Mucosa of descending colon (tissue), 3 donors: ENCODE results near the gene PGS1. TPM values are rescaled to one million over a fixed set of nuclear protein-coding genes. Genes with fewer than 3 reads are reported as not detected.
A peak's percentile ranks its signal among the peaks of the same experiment; 100 is the strongest.

Experiments used
- ATAC-seq: fragments of 200-7000 bp; cut with Tn5 transposase; one replicate; pipeline ENCODE4 v1.9.1; 2020; ENCODE audit warnings: mild to moderate bottlenecking, moderate library complexity
- DNase-seq, 3 donors: peaks; one replicate each; pipeline ENCODE4 v3.0.0-alpha.2; 2020
- H3K36me3 ChIP-seq: fragments of 200-600 bp; one replicate; pipeline ENCODE4 v1.8.0; 2021; ENCODE audit warnings: low read depth, mild to moderate bottlenecking
- H3K4me1 ChIP-seq: fragments of 200-600 bp; one replicate; pipeline ENCODE4 v1.8.0; 2021; ENCODE audit warnings: low read depth, mild to moderate bottlenecking
- H3K4me3 ChIP-seq: fragments of 200-600 bp; one replicate; pipeline ENCODE4 v1.8.0; 2021; ENCODE audit warnings: mild to moderate bottlenecking
- H3K9me3 ChIP-seq: fragments of 200-600 bp; one replicate; pipeline ENCODE4 v1.8.0; 2021; ENCODE audit warnings: mild to moderate bottlenecking
- intact Hi-C, 2 donors: fragments of 100-400 bp; cut with DNase I in 1 of 2; cut with micrococcal nuclease in 1 of 2; formaldehyde crosslinking; loops; one replicate each; pipeline versions ENCODE4 v1.11.0 to v1.11.1; 2022; cut with DNase I, micrococcal nuclease
- total RNA-seq, 3 donors: library from RNA; stranded (reverse); fragmentation: NEBNext Ultra II Directional in 2 of 3; extraction: Animal tissue kit (Norgen Biotek cat#: 25700) in 2 of 3; gene quantifications; one replicate each; pipeline versions ENCODE4 v1.2.1 to v1.2.4, GENCODE V29; 2021 to 2023
- TF ChIP-seq, protein P1 (sequence below): fragments of 200-600 bp; IDR thresholded peaks from one replicate; pipeline ENCODE4 v1.8.0; 2022; ENCODE audit warnings: antibody characterized with exemption, mild to moderate bottlenecking
- donor health status: DM: no; HTN: no; CAD: no; lungs with moderate emphysema.
- donor health status: DM: no; HTN: no; CAD: no.
- donor health status: DM: no; HTN: yes; CAD: no.

Gene PGS1
- total RNA-seq, 3 donors from 2014 or later: 36.2 to 54.3 (median 48.8) TPM

DNA sequence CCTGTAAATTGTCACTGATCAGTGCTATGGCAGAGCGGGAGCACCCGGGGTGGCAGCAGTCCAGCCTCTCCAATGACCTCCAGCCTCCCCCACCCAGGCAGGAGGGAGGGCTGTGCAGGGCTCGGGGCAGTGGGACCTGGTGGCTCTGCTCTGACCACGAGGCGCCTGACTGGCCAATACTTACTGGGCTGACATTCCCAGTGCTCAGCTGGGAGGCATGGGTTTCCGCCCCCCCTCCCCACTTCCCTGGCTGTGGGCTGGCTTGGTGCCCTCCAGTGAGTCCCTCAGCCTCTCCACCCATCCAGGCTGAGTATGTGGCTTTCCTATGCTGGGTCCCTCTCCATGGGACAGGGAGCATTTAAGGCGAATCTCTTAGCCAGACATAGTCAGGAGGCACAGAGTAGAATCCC lies 21.3 kb upstream of the PGS1 start:
- DNase-seq (peak; percentile 35 to 75 (median 55)), ATAC-seq (no peak)
- Histone ChIP-seq H3K4me3 (no peak overlapping the region), H3K9me3 (no peaks in the 10 kb centered on the region), H3K36me3 (no peaks in the 10 kb centered on the region), H3K4me1 (peaks cover 30% of the 10 kb centered on the region)
- TF ChIP-seq, protein P1, sequence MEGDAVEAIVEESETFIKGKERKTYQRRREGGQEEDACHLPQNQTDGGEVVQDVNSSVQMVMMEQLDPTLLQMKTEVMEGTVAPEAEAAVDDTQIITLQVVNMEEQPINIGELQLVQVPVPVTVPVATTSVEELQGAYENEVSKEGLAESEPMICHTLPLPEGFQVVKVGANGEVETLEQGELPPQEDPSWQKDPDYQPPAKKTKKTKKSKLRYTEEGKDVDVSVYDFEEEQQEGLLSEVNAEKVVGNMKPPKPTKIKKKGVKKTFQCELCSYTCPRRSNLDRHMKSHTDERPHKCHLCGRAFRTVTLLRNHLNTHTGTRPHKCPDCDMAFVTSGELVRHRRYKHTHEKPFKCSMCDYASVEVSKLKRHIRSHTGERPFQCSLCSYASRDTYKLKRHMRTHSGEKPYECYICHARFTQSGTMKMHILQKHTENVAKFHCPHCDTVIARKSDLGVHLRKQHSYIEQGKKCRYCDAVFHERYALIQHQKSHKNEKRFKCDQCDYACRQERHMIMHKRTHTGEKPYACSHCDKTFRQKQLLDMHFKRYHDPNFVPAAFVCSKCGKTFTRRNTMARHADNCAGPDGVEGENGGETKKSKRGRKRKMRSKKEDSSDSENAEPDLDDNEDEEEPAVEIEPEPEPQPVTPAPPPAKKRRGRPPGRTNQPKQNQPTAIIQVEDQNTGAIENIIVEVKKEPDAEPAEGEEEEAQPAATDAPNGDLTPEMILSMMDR: no peak
- intact Hi-C loops: no loop called here

DNA sequence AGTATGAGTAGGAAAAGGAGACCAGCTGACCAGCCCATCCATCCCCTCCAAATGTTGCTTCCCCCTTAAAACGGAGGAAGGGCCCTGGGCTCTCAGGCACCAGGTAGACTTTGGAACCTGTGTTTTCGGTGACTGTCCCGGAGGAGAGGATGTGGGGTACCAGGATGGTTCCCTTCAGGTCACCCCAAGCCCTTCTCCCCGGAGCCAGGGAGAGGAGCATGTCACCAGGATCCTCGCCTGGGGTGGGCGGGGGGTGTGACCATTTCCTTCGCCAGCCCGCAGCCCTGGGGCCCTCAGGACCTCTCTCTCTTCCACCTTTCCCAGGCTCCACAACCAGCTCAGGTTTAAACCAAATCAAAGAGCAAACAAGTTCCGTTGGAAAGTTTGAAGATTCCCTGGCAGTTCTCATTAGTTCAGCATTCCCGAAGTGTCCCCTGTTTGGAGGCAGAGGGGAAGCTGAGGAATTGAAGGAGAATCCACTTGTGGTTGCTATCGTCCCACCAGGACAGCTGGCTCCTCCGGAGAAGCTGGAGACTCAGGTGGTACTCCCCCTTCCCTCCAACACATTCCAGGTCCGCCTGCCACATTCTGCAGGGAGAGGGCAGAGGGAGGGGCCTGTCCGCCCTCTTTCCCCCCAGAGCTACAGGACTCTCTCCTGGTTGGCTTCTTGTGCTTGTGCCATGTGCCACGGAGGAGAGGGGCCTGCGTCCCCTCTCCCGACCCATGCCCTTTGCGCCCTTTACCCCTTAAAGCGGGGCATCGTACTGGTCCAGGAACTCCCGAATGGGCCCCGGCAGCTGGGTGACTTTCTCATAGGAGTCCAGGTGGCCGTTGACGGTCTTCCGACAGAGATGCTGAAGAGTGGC lies 20.5 kb upstream of the PGS1 start:
- no peaks in the 10 kb centered on the region for H3K9me3 ChIP-seq
- peak overlapping the region; percentile 51 for H3K4me3 ChIP-seq
- no peak for ATAC-seq
- intact Hi-C loops: no loop called here
- no peaks in the 10 kb centered on the region for H3K36me3 ChIP-seq
- TF ChIP-seq, protein P1: no peak
- H3K4me1 ChIP-seq: peaks cover 26% of the 10 kb centered on the region
- peak in 1 of 3 donors; percentile 60 for DNase-seq

DNA sequence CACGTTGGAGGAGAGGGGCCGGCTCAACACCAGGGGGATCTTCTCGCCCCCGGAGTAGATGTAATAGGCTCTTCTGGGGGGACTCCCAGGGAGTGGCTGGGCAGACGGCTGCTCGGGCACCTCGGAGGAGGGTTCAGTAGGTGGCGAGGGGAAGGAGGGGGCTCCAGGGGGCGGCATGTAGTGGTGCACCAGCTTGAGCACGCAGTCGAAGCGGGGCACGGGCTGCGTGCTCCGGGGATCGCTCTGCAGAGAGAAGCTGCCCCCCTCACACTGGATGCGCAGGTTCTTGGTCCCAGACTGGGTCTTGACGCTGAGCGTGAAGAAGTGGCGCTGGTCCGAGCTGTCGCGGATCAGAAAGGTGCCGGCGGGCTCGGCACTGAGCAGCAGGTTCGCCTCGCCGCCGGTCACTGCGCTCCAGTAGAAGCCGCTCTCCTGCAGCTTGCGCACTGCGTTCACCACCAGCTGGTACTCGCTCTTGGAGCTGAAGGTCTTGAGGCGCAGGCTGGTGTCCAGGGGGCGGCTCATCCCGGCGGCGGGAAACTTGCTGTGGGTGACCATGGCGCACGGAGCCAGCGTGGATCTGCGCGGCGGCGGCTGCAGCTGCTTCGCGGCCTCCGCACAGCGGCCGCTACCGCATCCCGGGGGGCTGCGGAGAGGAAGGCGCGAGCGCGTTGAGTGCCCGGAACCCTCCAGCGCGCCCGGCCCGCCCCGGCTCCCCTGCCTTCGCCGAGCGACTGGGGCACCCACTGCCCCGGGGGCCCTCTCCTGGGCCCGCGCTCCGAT lies 19.7 kb upstream of the PGS1 start:
- DNase-seq: peak; percentile 44 to 74 (median 57)
- TF ChIP-seq, protein P1: no peak
- Histone ChIP-seq H3K4me3 (peak overlapping the region; percentile 51), H3K9me3 (no peaks in the 10 kb centered on the region), H3K4me1 (peaks cover 19% of the 10 kb centered on the region), H3K36me3 (no peaks in the 10 kb centered on the region)
- intact Hi-C loops: no loop called here
- ATAC-seq: peak; percentile 2

DNA sequence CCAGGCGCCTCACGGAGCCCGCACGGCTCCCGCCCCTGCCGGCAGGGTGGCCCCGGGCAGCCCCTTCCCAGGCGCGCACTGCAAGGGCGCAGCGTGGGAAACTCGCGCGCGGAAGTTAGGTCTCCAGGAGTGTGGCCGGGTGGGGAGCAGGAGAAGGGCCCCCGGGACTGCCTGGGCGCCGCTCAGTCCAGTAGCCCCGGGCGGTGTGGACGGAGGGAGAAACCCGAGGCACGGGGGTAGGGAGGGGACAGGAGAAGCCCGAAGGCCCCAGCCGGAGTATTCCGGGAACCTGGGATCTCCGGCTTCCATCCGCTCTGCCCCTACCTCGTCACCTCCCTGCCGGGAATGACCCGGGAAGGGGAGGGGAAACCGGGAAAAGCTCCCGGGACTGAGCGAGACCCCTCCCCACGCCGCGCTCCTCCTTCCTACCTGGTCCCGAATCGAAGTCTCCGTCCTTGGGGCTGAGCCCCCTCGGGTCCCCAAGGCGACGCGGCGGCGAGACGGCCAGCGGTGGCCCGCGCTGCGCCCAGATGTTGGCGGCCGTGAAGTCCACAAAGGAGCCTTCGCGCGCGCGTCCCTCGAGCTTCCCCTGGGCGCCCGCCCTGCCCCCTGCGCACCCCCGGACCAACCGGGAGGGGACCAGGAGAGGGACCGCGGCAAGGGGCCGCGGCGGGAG lies 19.0 kb upstream of the PGS1 start:
- ATAC-seq (peak; percentile 14), DNase-seq (peak in 1 of 3 donors; percentile 49)
- H3K4me3 ChIP-seq: peak overlapping the region; percentile 51
- TF ChIP-seq, protein P1: no peak
- H3K36me3 ChIP-seq: no peaks in the 10 kb centered on the region
- H3K4me1 ChIP-seq: peaks cover 19% of the 10 kb centered on the region
- intact Hi-C loops: no loop called here
- H3K9me3 ChIP-seq: no peaks in the 10 kb centered on the region

DNA sequence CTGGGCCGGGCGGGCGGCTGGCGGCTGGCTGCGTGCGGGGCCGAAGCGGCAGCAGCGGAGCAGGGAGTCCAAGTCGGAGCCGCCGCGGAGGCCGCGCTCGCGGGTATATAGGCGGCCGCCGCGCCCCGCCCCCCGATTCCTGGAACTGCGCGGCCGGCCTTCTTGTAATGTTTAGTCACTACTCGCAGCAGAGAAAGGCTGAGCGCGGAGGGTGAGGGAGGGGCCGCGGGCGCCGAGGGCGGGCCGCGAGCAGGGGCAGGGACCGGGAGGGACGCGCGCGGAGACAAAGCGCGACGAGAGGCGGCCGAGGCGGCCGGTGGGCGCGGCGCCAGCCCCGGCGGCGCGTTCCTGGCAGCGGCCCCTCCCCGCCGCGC lies 18.5 kb upstream of the PGS1 start, which contains the start of gene SOCS3:
Gene SOCS3, minus strand, starts transcription at position 81 of the 374 bp plus-strand sequence. CDS start 982 bp downstream, outside the sequence.
- intact Hi-C loops: loop anchor here in 1 of 2 donors (10.0 kb wide), 1 partner anchor 65 kb away; no protein-coding TSS in a partner anchor
- TF ChIP-seq, protein P1: no peak
- Histone ChIP-seq H3K4me3 (peak within 1 kb of the TSS; percentile 51), H3K4me1 (peaks cover 19% of the 10 kb centered on the region), H3K36me3 (no peaks in the 10 kb centered on the region), H3K9me3 (no peaks in the 10 kb centered on the region)
- peak; percentile 94 to 98 (median 97) for DNase-seq
- ATAC-seq: peak; percentile 87
